Activated CD8-positive, alpha-beta T cell treated with anti-CD3 and anti-CD28 coated beads for 36 hours (primary cell): ENCODE results near the gene MMP17. TPM values are rescaled to one million over a fixed set of nuclear protein-coding genes. Genes with fewer than 3 reads are reported as not detected.

Experiments used
- ATAC-seq: fragments of 200-7000 bp; cut with Tn5 transposase; one replicate; pipeline ENCODE4 v1.10.0; 2021; ENCODE audit warnings: mild to moderate bottlenecking, moderate library complexity
- CTCF ChIA-PET: fragments of 350-600 bp; sonication (Branson Sonifier 250); formaldehyde crosslinking; loops from one replicate; lab custom pipeline; 2021; ENCODE audit warnings: antibody characterized with exemption; lab: Charles Lee
- POLR2A ChIA-PET: fragments of 350-600 bp; sonication (Branson Sonifier 250); formaldehyde crosslinking; loops from one replicate; lab custom pipeline; 2021; ENCODE audit warnings: antibody characterized with exemption; lab: Charles Lee
- DNase-seq: peaks from one replicate; pipeline ENCODE4 v3.0.0-alpha.2; 2020
- H3K27ac Mint-ChIP-seq: one replicate; pipeline ENCODE4 v1.8.0; 2021; ENCODE audit warnings: mild to moderate bottlenecking, mixed read lengths
- H3K27me3 Mint-ChIP-seq: one replicate; pipeline ENCODE4 v1.8.0; 2021; ENCODE audit warnings: mixed read lengths
- H3K36me3 Mint-ChIP-seq: one replicate; pipeline ENCODE4 v1.8.0; 2021; ENCODE audit warnings: low read depth, mixed read lengths
- H3K4me1 Mint-ChIP-seq: one replicate; pipeline ENCODE4 v1.8.0; 2021; ENCODE audit warnings: low read depth, mixed read lengths
- H3K4me3 Mint-ChIP-seq: one replicate; pipeline ENCODE4 v1.8.0; 2021; ENCODE audit warnings: mild to moderate bottlenecking, moderate library complexity, mixed read lengths
- H3K9me3 Mint-ChIP-seq: one replicate; pipeline ENCODE4 v1.8.0; 2021; ENCODE audit warnings: mixed read lengths
- intact Hi-C: fragments of 100-400 bp; cut with micrococcal nuclease; formaldehyde crosslinking; loops from one replicate; pipeline ENCODE4 v1.10.0; 2022
- total RNA-seq, 2 experiments: library from RNA; stranded (reverse); gene quantifications; one replicate each; pipeline ENCODE4 v1.2.3, GENCODE V29; 2021
- TF ChIP-seq, protein P1 (sequence below): fragments of 200-600 bp; IDR thresholded peaks from one replicate; pipeline ENCODE4 v1.8.0; 2022; ENCODE audit warnings: antibody characterized with exemption, mild to moderate bottlenecking

The MMP17 gene
- total RNA-seq, 2 experiments from 2014 or later = 0.60 TPM; not detected in 1

GRCh38 chr12:131847456-131847855 lies 19.3 kb downstream of the MMP17 start:
- Mint-ChIP-seq H3K4me3 (no peak overlapping the region), H3K9me3 (no peaks in the 10 kb centered on the region), H3K27me3 (no peaks in the 10 kb centered on the region), H3K36me3 (no peaks in the 10 kb centered on the region), H3K27ac (no peak overlapping the region), H3K4me1 (no peaks in the 10 kb centered on the region)
- DNase-seq (no peak), ATAC-seq (no peak)
- intact Hi-C loops = no loop called here
- ChIA-PET POLR2A (no interaction called here), CTCF (no interaction called here)
- TF ChIP-seq, protein P1, sequence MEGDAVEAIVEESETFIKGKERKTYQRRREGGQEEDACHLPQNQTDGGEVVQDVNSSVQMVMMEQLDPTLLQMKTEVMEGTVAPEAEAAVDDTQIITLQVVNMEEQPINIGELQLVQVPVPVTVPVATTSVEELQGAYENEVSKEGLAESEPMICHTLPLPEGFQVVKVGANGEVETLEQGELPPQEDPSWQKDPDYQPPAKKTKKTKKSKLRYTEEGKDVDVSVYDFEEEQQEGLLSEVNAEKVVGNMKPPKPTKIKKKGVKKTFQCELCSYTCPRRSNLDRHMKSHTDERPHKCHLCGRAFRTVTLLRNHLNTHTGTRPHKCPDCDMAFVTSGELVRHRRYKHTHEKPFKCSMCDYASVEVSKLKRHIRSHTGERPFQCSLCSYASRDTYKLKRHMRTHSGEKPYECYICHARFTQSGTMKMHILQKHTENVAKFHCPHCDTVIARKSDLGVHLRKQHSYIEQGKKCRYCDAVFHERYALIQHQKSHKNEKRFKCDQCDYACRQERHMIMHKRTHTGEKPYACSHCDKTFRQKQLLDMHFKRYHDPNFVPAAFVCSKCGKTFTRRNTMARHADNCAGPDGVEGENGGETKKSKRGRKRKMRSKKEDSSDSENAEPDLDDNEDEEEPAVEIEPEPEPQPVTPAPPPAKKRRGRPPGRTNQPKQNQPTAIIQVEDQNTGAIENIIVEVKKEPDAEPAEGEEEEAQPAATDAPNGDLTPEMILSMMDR = no peak

DNA sequence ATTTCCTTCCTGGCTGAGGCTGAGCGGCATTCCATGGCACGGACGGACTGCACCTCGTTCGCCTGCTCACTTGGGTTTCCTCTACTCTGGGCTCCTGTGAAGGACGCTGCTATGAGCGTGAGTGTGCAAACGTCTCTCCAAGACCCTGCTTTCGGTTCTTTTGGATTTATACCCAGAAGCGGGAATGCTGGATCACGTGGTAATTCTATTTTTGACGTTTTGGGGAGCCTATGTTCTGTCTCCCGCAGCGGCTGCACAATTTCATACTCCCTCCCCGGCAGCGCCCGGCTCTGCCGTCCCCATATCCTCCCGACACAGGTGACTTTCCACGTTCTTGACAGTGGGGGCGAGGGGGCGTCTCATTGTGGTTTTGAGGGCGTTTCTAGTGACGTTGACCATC lies 20.6 kb downstream of the MMP17 start:
- intact Hi-C loops = no loop called here
- TF ChIP-seq, protein P1 = no peak
- Mint-ChIP-seq H3K4me3 (no peak overlapping the region), H3K27ac (no peak overlapping the region), H3K4me1 (peaks cover 3% of the 10 kb centered on the region), H3K27me3 (no peaks in the 10 kb centered on the region), H3K9me3 (no peaks in the 10 kb centered on the region), H3K36me3 (no peaks in the 10 kb centered on the region)
- ChIA-PET CTCF (no interaction called here), POLR2A (no interaction called here)
- ATAC-seq = no peak
- DNase-seq = no peak

GRCh38 chr12:131849700-131850553 lies 21.7 kb downstream of the MMP17 start:
- Mint-ChIP-seq H3K27ac (no peak overlapping the region), H3K36me3 (no peaks in the 10 kb centered on the region), H3K4me3 (no peak overlapping the region), H3K9me3 (no peaks in the 10 kb centered on the region), H3K27me3 (no peaks in the 10 kb centered on the region), H3K4me1 (peaks cover 3% of the 10 kb centered on the region)
- intact Hi-C loops = no loop called here
- DNase-seq = no peak
- ChIA-PET CTCF (no interaction called here), POLR2A (no interaction called here)
- no peak for ATAC-seq
- TF ChIP-seq, protein P1 = no peak

DNA sequence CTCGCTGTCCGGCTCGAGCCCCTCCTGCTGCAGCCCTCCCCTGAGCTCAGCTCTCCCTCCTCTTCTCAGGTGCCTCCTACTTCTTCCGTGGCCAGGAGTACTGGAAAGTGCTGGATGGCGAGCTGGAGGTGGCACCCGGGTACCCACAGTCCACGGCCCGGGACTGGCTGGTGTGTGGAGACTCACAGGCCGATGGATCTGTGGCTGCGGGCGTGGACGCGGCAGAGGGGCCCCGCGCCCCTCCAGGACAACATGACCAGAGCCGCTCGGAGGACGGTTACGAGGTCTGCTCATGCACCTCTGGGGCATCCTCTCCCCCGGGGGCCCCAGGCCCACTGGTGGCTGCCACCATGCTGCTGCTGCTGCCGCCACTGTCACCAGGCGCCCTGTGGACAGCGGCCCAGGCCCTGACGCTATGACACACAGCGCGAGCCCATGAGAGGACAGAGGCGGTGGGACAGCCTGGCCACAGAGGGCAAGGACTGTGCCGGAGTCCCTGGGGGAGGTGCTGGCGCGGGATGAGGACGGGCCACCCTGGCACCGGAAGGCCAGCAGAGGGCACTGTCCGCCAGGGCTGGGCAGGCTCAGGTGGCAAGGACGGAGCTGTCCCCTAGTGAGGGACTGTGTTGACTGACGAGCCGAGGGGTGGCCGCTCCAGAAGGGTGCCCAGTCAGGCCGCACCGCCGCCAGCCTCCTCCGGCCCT lies 22.8 kb downstream of the MMP17 start:
- no peaks in the 10 kb centered on the region for H3K27me3 Mint-ChIP-seq
- H3K4me1 Mint-ChIP-seq = peaks cover 3% of the 10 kb centered on the region
- DNase-seq (peak; percentile 43), ATAC-seq (peak; percentile 74)
- TF ChIP-seq, protein P1 = peak; percentile 35
- H3K27ac Mint-ChIP-seq = no peak overlapping the region
- H3K36me3 Mint-ChIP-seq = no peaks in the 10 kb centered on the region
- H3K9me3 Mint-ChIP-seq = no peaks in the 10 kb centered on the region
- intact Hi-C loops = no loop called here
- ChIA-PET POLR2A (no interaction called here), CTCF (interaction anchor here (0.7 kb wide), 1 partner anchor 289 kb away, joined by 3 read pairs; no protein-coding TSS in a partner anchor)
- H3K4me3 Mint-ChIP-seq = no peak overlapping the region
